IMR-90 (cell line): ENCODE data around the gene KLHL40.

ENCODE experiments used
- BHLHE40 ChIP-seq: fragments of 150-350 bp; IDR thresholded peaks from 2 replicates; pipeline ENCODE4 v1.6.1; 2016; ENCODE audit warnings: mild to moderate bottlenecking, low read depth, low read length
- CTCF ChIP-seq: conservative IDR thresholded peaks from 2 replicates; pipeline ENCODE4 v1.5.1; 2012; ENCODE audit warnings: mild to moderate bottlenecking, low read depth, low read length, improper control_type of control experiment
- MAFK ChIP-seq: IDR thresholded peaks from 2 replicates; pipeline ENCODE4 v1.6.1; 2012; ENCODE audit warnings: low read depth, low read length, improper control_type of control experiment
- MXI1 ChIP-seq: IDR thresholded peaks from 2 replicates; pipeline ENCODE4 v1.6.1; 2012; ENCODE audit warnings: low read depth, mild to moderate bottlenecking, low read length, moderate library complexity, borderline replicate concordance
- POLR2A ChIP-seq: IDR thresholded peaks from 2 replicates; pipeline ENCODE4 v1.6.1; 2012; ENCODE audit warnings: mild to moderate bottlenecking, low read depth, low read length
- RCOR1 ChIP-seq: IDR thresholded peaks from 2 replicates; pipeline ENCODE4 v1.6.1; 2012; ENCODE audit warnings: mild to moderate bottlenecking, low read length, improper control_type of control experiment; ENCODE audit not compliant: insufficient replicate concordance
- USF2 ChIP-seq: fragments of 150-350 bp; IDR thresholded peaks from 2 replicates; pipeline ENCODE4 v1.6.1; 2017; ENCODE audit warnings: mild to moderate bottlenecking, antibody characterized with exemption, low read length, low read depth

- TF ChIP-seq CTCF (no peak), POLR2A (no peak), USF2 (no peak), RCOR1 (no peak), BHLHE40 (no peak), MAFK (no peak), MXI1 (no peak)
These were observed 14.7 kb upstream of the KLHL40 start for GRCh38 chr3:42670670-42671069.
